ENCODE results near the gene STAB2. TPM values are rescaled to one million over a fixed set of nuclear protein-coding genes. Genes with fewer than 3 reads are reported as not detected.

Gene STAB2
- total RNA-seq, 2 donors from 2014 or later: not detected

DNA sequence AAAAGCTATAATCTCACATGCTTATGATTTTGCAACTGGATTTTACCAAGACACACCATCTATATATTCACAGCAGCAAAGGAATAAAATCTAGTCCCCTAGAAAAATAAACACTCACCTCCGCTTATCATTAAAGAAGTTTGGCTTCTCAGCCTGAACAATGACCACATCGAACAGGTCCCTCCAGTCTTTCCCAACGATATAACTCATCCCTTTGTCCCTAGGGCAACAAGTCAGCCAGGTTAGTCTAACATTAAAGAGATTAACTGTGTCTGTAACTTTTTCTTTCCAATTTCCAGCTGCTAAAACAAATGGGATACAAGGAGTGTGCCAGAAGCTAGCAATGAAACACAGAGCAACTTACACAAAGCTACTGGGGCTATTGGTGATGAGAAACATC, 206.0 kb downstream of the STAB2 start:
- no peak overlapping the region for H3K27ac ChIP-seq (ENCODE audit: low read depth, low read length)
- Mint-ChIP-seq H3K9me3 (no peaks in the 10 kb centered on the region), H3K27me3 (ENCODE audit: insufficient read depth) (no peaks in the 10 kb centered on the region), H3K27ac (no peak overlapping the region), H3K4me3 (no peak overlapping the region), H3K36me3 (ENCODE audit: low read depth) (peaks cover 58% of the 10 kb centered on the region), H3K4me1 (no peaks in the 10 kb centered on the region)
- no peaks in the 10 kb centered on the region for H3K9me3 ChIP-seq (ENCODE audit: control insufficient read depth, low read length)
- WGBS, 2 experiments (ENCODE audit: insufficient coverage in 1 of 2, insufficient read length in 1 of 2): 94 to 100% methylated on average over 3 of the region's 3 CpGs
- no peak for TF ChIP-seq CTCF (conservative IDR thresholded peaks at IDR 0.05)
- no peak overlapping the region for H3K4me3 ChIP-seq (ENCODE audit: low read length)
- no peaks in the 10 kb centered on the region for H3K27me3 ChIP-seq (ENCODE audit: control insufficient read depth, insufficient read depth, low read length, poor library complexity, severe bottlenecking)
- DNase-seq: no peak
- no peaks in the 10 kb centered on the region for H3K4me1 ChIP-seq (ENCODE audit: control insufficient read depth, insufficient read depth, low read length)
- no peak overlapping the region for H3K9ac ChIP-seq (ENCODE audit: extremely low read depth, low read length, poor library complexity, severe bottlenecking)
- H3K36me3 ChIP-seq (ENCODE audit: control insufficient read depth, insufficient read depth, low read length): peaks cover 70% of the 10 kb centered on the region

GRCh38 chr12:103793512-103794045, 206.5 kb downstream of the STAB2 start:
- Mint-ChIP-seq H3K27me3 (ENCODE audit: insufficient read depth) (no peaks in the 10 kb centered on the region), H3K9me3 (no peaks in the 10 kb centered on the region), H3K36me3 (ENCODE audit: low read depth) (peaks cover 63% of the 10 kb centered on the region), H3K4me1 (no peaks in the 10 kb centered on the region), H3K4me3 (no peak overlapping the region), H3K27ac (no peak overlapping the region)
- DNase-seq: no peak
- peaks cover 72% of the 10 kb centered on the region for H3K36me3 ChIP-seq (ENCODE audit: control insufficient read depth, insufficient read depth, low read length)
- no peak overlapping the region for H3K4me3 ChIP-seq (ENCODE audit: low read length)
- no peak overlapping the region for H3K9ac ChIP-seq (ENCODE audit: extremely low read depth, low read length, poor library complexity, severe bottlenecking)
- 92 to 95% methylated on average over 9 of the region's 9 CpGs for WGBS, 2 experiments (ENCODE audit: insufficient coverage in 1 of 2, insufficient read length in 1 of 2)
- TF ChIP-seq CTCF (conservative IDR thresholded peaks at IDR 0.05): no peak
- H3K27me3 ChIP-seq (ENCODE audit: control insufficient read depth, insufficient read depth, low read length, poor library complexity, severe bottlenecking): no peaks in the 10 kb centered on the region
- no peaks in the 10 kb centered on the region for H3K4me1 ChIP-seq (ENCODE audit: control insufficient read depth, insufficient read depth, low read length)
- H3K27ac ChIP-seq (ENCODE audit: low read depth, low read length): no peak overlapping the region
- H3K9me3 ChIP-seq (ENCODE audit: control insufficient read depth, low read length): no peaks in the 10 kb centered on the region

GRCh38 chr12:103794309-103795213, 207.5 kb downstream of the STAB2 start:
- H3K36me3 ChIP-seq (ENCODE audit: control insufficient read depth, insufficient read depth, low read length): peaks cover 76% of the 10 kb centered on the region
- DNase-seq: no peak
- Mint-ChIP-seq H3K4me3 (no peak overlapping the region), H3K9me3 (no peaks in the 10 kb centered on the region), H3K36me3 (ENCODE audit: low read depth) (peaks cover 62% of the 10 kb centered on the region), H3K27ac (no peak overlapping the region), H3K27me3 (ENCODE audit: insufficient read depth) (no peaks in the 10 kb centered on the region), H3K4me1 (no peaks in the 10 kb centered on the region)
- H3K4me3 ChIP-seq (ENCODE audit: low read length): no peak overlapping the region
- no peaks in the 10 kb centered on the region for H3K9me3 ChIP-seq (ENCODE audit: control insufficient read depth, low read length)
- WGBS, 2 experiments (ENCODE audit: insufficient coverage in 1 of 2, insufficient read length in 1 of 2): 91% methylated on average over 3 to 4 of the region's 4 CpGs
- no peak for TF ChIP-seq CTCF (conservative IDR thresholded peaks at IDR 0.05)
- H3K27ac ChIP-seq (ENCODE audit: low read depth, low read length): no peak overlapping the region
- H3K4me1 ChIP-seq (ENCODE audit: control insufficient read depth, insufficient read depth, low read length): no peaks in the 10 kb centered on the region
- no peak overlapping the region for H3K9ac ChIP-seq (ENCODE audit: extremely low read depth, low read length, poor library complexity, severe bottlenecking)
- no peaks in the 10 kb centered on the region for H3K27me3 ChIP-seq (ENCODE audit: control insufficient read depth, insufficient read depth, low read length, poor library complexity, severe bottlenecking)

Measured in endodermal cell (in vitro differentiated cells).